ENCODE measurements around the gene CCDC70. TPM values are rescaled to one million over a fixed set of nuclear protein-coding genes. Genes with fewer than 3 reads are reported as not detected.

The CCDC70 gene
- total RNA-seq, 1 donor from 2014 or later, result not detected

GRCh38 chr13:51831519-51831918 lies 30.2 kb upstream of the CCDC70 start:
- DNase-seq, result no peak

- DNase-seq, result no peak
Measured at GRCh38 chr13:51832471-51833152, 29.2 kb upstream of the CCDC70 start.

GRCh38 chr13:51833980-51834379 lies 27.8 kb upstream of the CCDC70 start:
- no peak for DNase-seq

- peak; percentile 62 for DNase-seq
Measured at GRCh38 chr13:51834581-51835171, 27.1 kb upstream of the CCDC70 start.

- DNase-seq, result no peak
Measured at GRCh38 chr13:51837016-51837415, 24.8 kb upstream of the CCDC70 start.

- DNase-seq, result no peak
Measured at GRCh38 chr13:51838240-51838846, 23.4 kb upstream of the CCDC70 start.

GRCh38 chr13:51839711-51840540 lies 21.8 kb upstream of the CCDC70 start:
- no peak for DNase-seq

- no peak for DNase-seq
Measured at GRCh38 chr13:51840917-51841316, 20.9 kb upstream of the CCDC70 start.

GRCh38 chr13:51841732-51842131 lies 20.0 kb upstream of the CCDC70 start:
- DNase-seq, result no peak

- no peak for DNase-seq
Measured at GRCh38 chr13:51843529-51843928, 18.2 kb upstream of the CCDC70 start.

GRCh38 chr13:51844862-51845573 lies 16.8 kb upstream of the CCDC70 start, which contains the start of gene TMEM272:
TMEM272 (minus strand) TSS chr13:51845177; CDS start chr13:51838530, 6,647 bp downstream.
- DNase-seq, result no peak

- no peak for DNase-seq
Measured at GRCh38 chr13:51845574-51846318, 16.0 kb upstream of the CCDC70 start.

- DNase-seq, result no peak
Measured at GRCh38 chr13:51846756-51847155, 15.0 kb upstream of the CCDC70 start.

GRCh38 chr13:51848674-51849073 lies 13.1 kb upstream of the CCDC70 start:
- no peak for DNase-seq

GRCh38 chr13:51849145-51850101 lies 12.3 kb upstream of the CCDC70 start:
- DNase-seq, result no peak

- no peak for DNase-seq
Measured at GRCh38 chr13:51856027-51856736, 5.6 kb upstream of the CCDC70 start.

GRCh38 chr13:51856998-51857397 lies 4.8 kb upstream of the CCDC70 start:
- no peak for DNase-seq

- no peak for DNase-seq
Measured at GRCh38 chr13:51858433-51859247, 3.1 kb upstream of the CCDC70 start.

GRCh38 chr13:51862957-51863356 lies 1.2 kb downstream of the CCDC70 start:
- DNase-seq, result no peak

All from skin of body (tissue), 2 donors.